Epithelial cell of alveolus of lung (primary cell): ENCODE data around the gene GLG1. TPM values are rescaled to one million over a fixed set of nuclear protein-coding genes. Genes with fewer than 3 reads are reported as not detected.

Experiments
- total RNA-seq: library from RNA; depleted of rRNA; stranded (reverse); fragments of >200 nt; gene quantifications from 2 replicates; pipeline ENCODE4 v1.2.1, GENCODE V29; 2015

The GLG1 gene
- total RNA-seq = 130 and 192 TPM in 2 replicates

DNA sequence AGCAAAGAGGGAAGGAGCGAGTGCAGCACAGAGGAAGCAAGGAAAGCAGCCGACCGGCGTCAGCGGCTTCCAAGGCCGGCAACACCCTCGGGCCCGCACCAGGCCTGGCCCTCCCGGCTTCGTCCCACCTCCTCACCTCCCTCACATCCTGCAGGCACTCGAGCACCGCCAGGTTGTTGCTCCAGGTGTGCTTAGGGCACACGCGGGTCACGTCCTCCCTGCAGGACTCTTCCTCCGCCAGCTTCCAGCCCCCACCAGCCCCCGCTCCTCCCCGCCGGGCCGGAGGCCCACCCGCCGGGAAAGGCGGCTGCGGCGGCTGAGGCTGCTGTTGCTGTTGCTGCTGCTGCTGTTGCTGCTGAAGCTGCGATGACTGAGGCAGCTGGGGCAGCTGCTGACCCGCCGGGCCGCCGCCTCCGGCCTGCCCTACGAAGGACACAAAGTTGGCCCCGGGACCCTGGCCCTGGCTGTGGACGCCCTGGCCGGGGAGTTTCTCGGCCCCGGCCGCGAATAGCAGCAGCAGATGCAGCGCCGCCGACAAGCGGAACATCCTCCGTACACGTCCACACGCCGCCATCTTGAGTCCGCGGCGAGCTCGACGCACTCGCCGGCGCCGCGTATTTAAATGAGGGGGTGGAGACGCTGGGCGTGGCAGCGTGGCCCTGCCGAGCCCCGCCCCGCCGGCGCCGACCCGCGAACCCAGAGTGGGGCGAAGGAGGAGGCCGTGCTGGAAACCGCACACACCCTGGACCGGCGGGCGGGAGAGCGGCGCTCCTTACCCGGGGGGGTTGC, at the start of gene GLG1:
TSS of gene GLG1 (minus strand) at position 594 of the 789 bp plus-strand sequence. CDS start at position 574, 20 bp downstream.

GRCh38 chr16:74420612-74421481, 186.1 kb downstream of the GLG1 start, which contains the start of gene CLEC18B:
TSS of gene CLEC18B (minus strand) at chr16:74421478. CDS start at chr16:74421270, 208 bp downstream.

Other genes with a start within 250 kb of the GLG1 start
- gene NPIPB15, start 230.8 kb downstream of the GLG1 start, total RNA-seq = 4.1 TPM in 1 of 2 replicates, not detected in the other
- gene CLEC18B, start 185.6 kb downstream of the GLG1 start, total RNA-seq = not detected in 2 replicates
- gene RFWD3, start 59.8 kb upstream of the GLG1 start, total RNA-seq = 26.1 and 26.6 TPM in 2 replicates
- 3.0 and 8.8 TPM in 2 replicates for gene MLKL, start 93.7 kb upstream of the GLG1 start, total RNA-seq
- not detected in 2 replicates for gene FA2H, start 167.7 kb upstream of the GLG1 start, total RNA-seq